HL-60 (cell line): ENCODE measurements around the gene TM4SF1.

Experiments used
- DNase-seq, 2 experiments: peaks; one replicate each; pipeline ENCODE4 v3.0.0-alpha.2; 2010 to 2020; ENCODE audit warnings: low read depth in 1 of 2, low spot score in 1 of 2
- H3K27ac ChIP-seq: fragments of 250-450 bp; sonication (Bioruptor Pico); replicated peaks from 2 replicates; pipeline ENCODE4 v1.5.1; 2020; ENCODE audit warnings: mild to moderate bottlenecking, moderate library complexity
- H3K27me3 ChIP-seq: fragments of 250-450 bp; sonication (Bioruptor Pico); 2 replicates; pipeline ENCODE4 v1.5.1; 2021; ENCODE audit warnings: mild to moderate bottlenecking, moderate library complexity; ENCODE audit not compliant: insufficient read depth, poor library complexity, severe bottlenecking
- H3K4me3 ChIP-seq: replicated peaks from 2 replicates; pipeline ENCODE4 v1.5.1; 2011; ENCODE audit warnings: mild to moderate bottlenecking, control low read depth, low read length; ENCODE audit not compliant: insufficient read depth
- CTCF ChIP-seq: IDR thresholded peaks from one replicate; pipeline ENCODE4 v1.5.1; 2011; ENCODE audit warnings: low read length, control low read depth, inconsistent platforms; ENCODE audit not compliant: insufficient read depth
- GABPA ChIP-seq: IDR thresholded peaks from 2 replicates; pipeline ENCODE4 v1.6.1; 2012; ENCODE audit warnings: low read depth
- POLR2AphosphoS5 ChIP-seq: IDR thresholded peaks from 2 replicates; pipeline ENCODE4 v1.6.1; 2012; ENCODE audit warnings: low read depth
- REST ChIP-seq: IDR thresholded peaks from 2 replicates; pipeline ENCODE4 v1.6.1; 2012; ENCODE audit warnings: low read depth; ENCODE audit not compliant: insufficient replicate concordance
- SPI1 ChIP-seq: IDR thresholded peaks from 2 replicates; pipeline ENCODE4 v1.6.1; 2012; ENCODE audit warnings: low read depth, mild to moderate bottlenecking, borderline replicate concordance

TM4SF1 gene

GRCh38 chr3:149409351-149409750, 31.9 kb upstream of the TM4SF1 start:
- H3K27me3 ChIP-seq: no peaks in the 10 kb centered on the region
- no peak for DNase-seq
- no peak overlapping the region for H3K27ac ChIP-seq
- no peak for TF ChIP-seq CTCF
- TF ChIP-seq POLR2AphosphoS5: no peak
- TF ChIP-seq GABPA: no peak
- no peak for TF ChIP-seq SPI1
- no peak for TF ChIP-seq REST
- no peak overlapping the region for H3K4me3 ChIP-seq

GRCh38 chr3:149407898-149408297, 30.4 kb upstream of the TM4SF1 start:
- H3K27ac ChIP-seq: no peak overlapping the region
- TF ChIP-seq POLR2AphosphoS5 (no peak), CTCF (no peak), SPI1 (no peak), REST (no peak), GABPA (no peak)
- H3K27me3 ChIP-seq: no peaks in the 10 kb centered on the region
- DNase-seq: no peak
- no peak overlapping the region for H3K4me3 ChIP-seq

- no peaks in the 10 kb centered on the region for H3K27me3 ChIP-seq
- no peak for TF ChIP-seq SPI1
- TF ChIP-seq POLR2AphosphoS5: no peak
- H3K27ac ChIP-seq: no peak overlapping the region
- no peak overlapping the region for H3K4me3 ChIP-seq
- DNase-seq: no peak
Measured at GRCh38 chr3:149406244-149406752, 28.8 kb upstream of the TM4SF1 start.

GRCh38 chr3:149403443-149403842, 26.0 kb upstream of the TM4SF1 start:
- DNase-seq: no peak
- Histone ChIP-seq H3K27ac (no peak overlapping the region), H3K4me3 (no peak overlapping the region), H3K27me3 (no peaks in the 10 kb centered on the region)
- no peak for TF ChIP-seq POLR2AphosphoS5
- no peak for TF ChIP-seq CTCF
- no peak for TF ChIP-seq SPI1
- TF ChIP-seq GABPA: no peak
- TF ChIP-seq REST: no peak
